IMR-90 (cell line): Measurements from ENCODE around the gene CASZ1. TPM values are rescaled to one million over a fixed set of nuclear protein-coding genes. Genes with fewer than 3 reads are reported as not detected.

ENCODE experiments used
- ATAC-seq: fragments of 200-7000 bp; cut with Tn5 transposase; 2 replicates; pipeline ENCODE4 v1.9.1; 2020; ENCODE audit warnings: low read depth, mild to moderate bottlenecking, moderate library complexity
- BruUV-seq: library from RNA; stranded (reverse); fragments of 400-500 nt; replicated peaks from 2 replicates; lab custom pipeline; 2021; lab: Mats Ljungman, UMichigan
- CTCF ChIA-PET: fragments of 300-600 bp; formaldehyde crosslinking; extraction: SDS; loops from one replicate; lab custom pipeline; 2021; ENCODE audit warnings: antibody characterized with exemption; lab: Yijun Ruan, JAX
- POLR2A ChIA-PET: fragments of 300-600 bp; sonication (Branson Sonifier 250); formaldehyde crosslinking; loops from one replicate; lab custom pipeline; 2022; ENCODE audit warnings: antibody characterized with exemption; ENCODE audit not compliant: unreplicated experiment; lab: Charles Lee
- DNase-seq: peaks from one replicate; pipeline ENCODE4 v3.0.0; 2013
- H2AFZ ChIP-seq: replicated peaks from 2 replicates; pipeline ENCODE3; 2013; ENCODE audit warnings: low read length, mild to moderate bottlenecking; ENCODE audit not compliant: poor library complexity
- H2AK5ac ChIP-seq: 2 replicates; pipeline ENCODE4 v1.6.1; 2013; ENCODE audit warnings: low read depth, low read length, inconsistent platforms
- H2AK9ac ChIP-seq: replicated peaks from 2 replicates; pipeline ENCODE3; 2013; ENCODE audit warnings: mild to moderate bottlenecking, low read depth, low read length, moderate library complexity; ENCODE audit not compliant: poor library complexity
- H2BK120ac ChIP-seq: 2 replicates; pipeline ENCODE4 v1.6.1; 2013; ENCODE audit warnings: low read depth, low read length, inconsistent platforms
- H2BK15ac ChIP-seq: 3 replicates; pipeline ENCODE4 v1.6.1; 2013; ENCODE audit warnings: low read depth, low read length, inconsistent platforms
- H2BK20ac ChIP-seq: 2 replicates; pipeline ENCODE4 v1.6.1; 2013; ENCODE audit warnings: low read depth, mild to moderate bottlenecking, inconsistent platforms, low read length, moderate library complexity
- H2BK5ac ChIP-seq: 2 replicates; pipeline ENCODE4 v1.6.1; 2013; ENCODE audit warnings: mild to moderate bottlenecking, low read depth, low read length, inconsistent platforms; ENCODE audit not compliant: poor library complexity, severe bottlenecking
- H3K14ac ChIP-seq: replicated peaks from 2 replicates; pipeline ENCODE4 v1.6.1; 2013; ENCODE audit warnings: low read depth, low read length, inconsistent platforms
- H3K18ac ChIP-seq: 2 replicates; pipeline ENCODE4 v1.6.1; 2013; ENCODE audit warnings: low read depth, low read length, control low read depth
- H3K23ac ChIP-seq: 2 replicates; pipeline ENCODE4 v1.6.1; 2013; ENCODE audit warnings: low read depth, low read length, inconsistent platforms
- H3K27ac ChIP-seq: 2 replicates; pipeline ENCODE4 v1.5.1; 2013; ENCODE audit warnings: mild to moderate bottlenecking, control low read depth, low read length; ENCODE audit not compliant: insufficient read depth
- H3K27me3 ChIP-seq: 2 replicates; pipeline ENCODE4 v1.6.1; 2013; ENCODE audit warnings: low read length; ENCODE audit not compliant: control insufficient read depth, insufficient read depth
- H3K36me3 ChIP-seq: 2 replicates; pipeline ENCODE4 v1.6.1; 2013; ENCODE audit warnings: low read length, mixed read lengths; ENCODE audit not compliant: control insufficient read depth, insufficient read depth
- H3K4ac ChIP-seq: 2 replicates; pipeline ENCODE4 v1.6.1; 2013; ENCODE audit warnings: low read depth, low read length, inconsistent platforms
- H3K4me1 ChIP-seq: 2 replicates; pipeline ENCODE4 v1.6.1; 2013; ENCODE audit warnings: low read length, mixed read lengths; ENCODE audit not compliant: control insufficient read depth, insufficient read depth
- H3K4me2 ChIP-seq: 2 replicates; pipeline ENCODE4 v1.6.1; 2013; ENCODE audit warnings: low read depth, mild to moderate bottlenecking, control low read depth, low read length, moderate library complexity
- H3K4me3 ChIP-seq: 2 replicates; pipeline ENCODE4 v1.5.1; 2013; ENCODE audit warnings: low read depth, mild to moderate bottlenecking, control low read depth, low read length, moderate library complexity; ENCODE audit not compliant: insufficient read depth
- H3K56ac ChIP-seq: 2 replicates; pipeline ENCODE4 v1.6.1; 2013; ENCODE audit warnings: low read length, inconsistent platforms; ENCODE audit not compliant: insufficient read depth; ENCODE audit errors: extremely low read depth
- H3K79me1 ChIP-seq, 2 experiments: 2 replicates each; pipeline ENCODE4 v1.6.1; 2013; ENCODE audit warnings: low read length in 2 of 2, inconsistent platforms in 1 of 2, low read depth in 1 of 2
- H3K9ac ChIP-seq: 2 replicates; pipeline ENCODE4 v1.6.1; 2013; ENCODE audit warnings: low read depth, low read length, control low read depth
- H3K9me1 ChIP-seq: 2 replicates; pipeline ENCODE4 v1.6.1; 2013; ENCODE audit warnings: low read length, inconsistent platforms; ENCODE audit not compliant: insufficient read depth
- H3K9me3 ChIP-seq: 2 replicates; pipeline ENCODE4 v1.6.1; 2013; ENCODE audit warnings: low read length; ENCODE audit not compliant: control insufficient read depth, insufficient read depth
- H4K20me1 ChIP-seq: 2 replicates; pipeline ENCODE4 v1.6.1; 2013; ENCODE audit warnings: low read length, inconsistent platforms; ENCODE audit not compliant: insufficient read depth
- H4K5ac ChIP-seq: 2 replicates; pipeline ENCODE4 v1.6.1; 2013; ENCODE audit warnings: mild to moderate bottlenecking, low read depth, low read length, control low read depth
- H4K8ac ChIP-seq, 2 experiments: 2 replicates each; pipeline ENCODE4 v1.6.1; 2013; ENCODE audit warnings: low read depth in 2 of 2, low read length in 2 of 2, control low read depth in 1 of 2, inconsistent platforms in 1 of 2
- H4K91ac ChIP-seq: 2 replicates; pipeline ENCODE4 v1.6.1; 2013; ENCODE audit warnings: low read depth, low read length, inconsistent platforms; ENCODE audit not compliant: insufficient read depth
- MAZ ChIP-seq: IDR thresholded peaks from 2 replicates; pipeline ENCODE4 v1.6.1; 2012; ENCODE audit warnings: low read depth, mild to moderate bottlenecking, low read length, improper control_type of control experiment, moderate library complexity, borderline replicate concordance
- WGBS, 2 experiments: methylation state at CpG; one replicate each; pipeline versions ENCODE4 v1.1.5 to v1.1.7; 2013; ENCODE audit warnings: missing lambda C conversion rate in 2 of 2; ENCODE audit not compliant: insufficient read length in 1 of 2; ENCODE audit errors: extremely low coverage in 2 of 2; 5-methylcytosine and 5-hydroxymethylcytosine counted together
- dilution Hi-C: fragments of 300-500 bp; cut with HindIII; formaldehyde crosslinking; loops from one replicate; pipeline ENCODE4 v1.14.3; 2018; ENCODE audit warnings: low sequenced_read_pairs; ENCODE audit not compliant: unreplicated experiment
- in situ Hi-C: fragments of 300-500 bp; cut with MboI; formaldehyde crosslinking; loops from 3 replicates; pipeline ENCODE4 v1.14.3; 2019; ENCODE audit warnings: low sequenced_read_pairs, inconsistent platforms, mixed read lengths
- intact Hi-C: fragments of 100-400 bp; cut with micrococcal nuclease; formaldehyde crosslinking; loops from 2 replicates; pipeline ENCODE4 v1.10.0; 2022
- polyA plus RNA-seq, 3 experiments: library from polyadenylated mRNA; depleted of rRNA; stranded (reverse); fragments of >200 nt; gene quantifications; 2 replicates each; pipeline ENCODE4 v1.2.3, GENCODE V29; 2012; ENCODE audit warnings: low replicate concordance in 1 of 3
- total RNA-seq: library from RNA; depleted of rRNA; stranded (reverse); fragments of >200 nt; gene quantifications from 2 replicates; pipeline ENCODE4 v1.2.3, GENCODE V29; 2012

The CASZ1 gene
- total and polyA plus RNA-seq, 2 of the 4 experiments (the other 2 are of a cell fraction), result 0.18 to 0.24 TPM

DNA sequence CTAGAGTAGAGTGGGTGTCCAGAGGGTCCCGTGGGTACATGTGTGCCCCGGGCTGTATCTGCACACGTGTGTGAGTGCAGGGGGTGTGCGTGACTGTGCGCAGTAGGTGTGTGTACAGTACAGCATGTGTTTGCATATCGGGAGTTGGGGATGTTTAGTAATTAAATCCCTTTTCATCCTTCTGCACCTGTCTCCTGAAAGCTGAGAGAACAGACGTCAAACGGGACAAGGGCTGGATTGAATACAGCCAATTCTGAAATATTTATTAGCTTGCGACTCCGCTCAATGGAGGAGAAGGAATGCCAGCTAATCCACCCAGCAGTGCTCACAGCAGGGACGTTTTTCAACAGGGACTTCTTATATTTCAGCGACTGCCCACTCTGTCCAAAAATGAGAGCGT, 44.7 kb upstream of the CASZ1 start:
- Histone ChIP-seq H3K18ac (no peak overlapping the region), H3K36me3 (no peaks in the 10 kb centered on the region), H2BK15ac (no peak overlapping the region), H4K8ac (no peak overlapping the region), H4K91ac (no peak overlapping the region), H3K4ac (no peak overlapping the region), H3K9me1 (no peaks in the 10 kb centered on the region), H3K79me1 (no peaks in the 10 kb centered on the region), H2BK5ac (no peak overlapping the region), H3K4me1 (no peaks in the 10 kb centered on the region), H2AK9ac (no peak overlapping the region), H4K20me1 (no peaks in the 10 kb centered on the region; the same call in 1 of the 2 replicates), H2BK20ac (no peak overlapping the region), H3K56ac (no peak overlapping the region), H3K27ac (no peak overlapping the region), H4K5ac (no peak overlapping the region), H2AFZ (no peak overlapping the region), H3K27me3 (peaks cover 30% of the 10 kb centered on the region), H2AK5ac (no peak overlapping the region), H3K4me3 (no peak overlapping the region), H3K4me2 (no peak overlapping the region), H3K23ac (no peak overlapping the region), H3K9me3 (peaks cover 7% of the 10 kb centered on the region), H3K9ac (no peak overlapping the region), H2BK120ac (no peak overlapping the region), H3K14ac (no peak overlapping the region)
- CTCF ChIA-PET, result no interaction called here
- no peak for TF ChIP-seq MAZ
- in situ Hi-C loops, result no loop called here
- dilution Hi-C loops, result no loop called here
- POLR2A ChIA-PET, result no interaction called here
- DNase-seq (no peak), ATAC-seq (no peak)
- BruUV-seq, result no TSS peak
- WGBS, 2 experiments, result 73% methylated on average over 10 of the region's 13 CpGs; no CpG with 5 or more reads in 1 of the 2 experiments
- intact Hi-C loops, result no loop called here
